HepG2 (cell line): ENCODE data around the gene FGFR3. TPM values are rescaled to one million over a fixed set of nuclear protein-coding genes. Genes with fewer than 3 reads are reported as not detected.

Experiments
- CENPT ChIP-seq: sonication (generic); formaldehyde crosslinking; IDR thresholded peaks from 2 replicates; pipeline ENCODE4 v1.8.0; 2022; ENCODE audit warnings: low read depth, mild to moderate bottlenecking, moderate library complexity, missing genetic modification reagents
- CENPX ChIP-seq: sonication (generic); formaldehyde crosslinking; IDR thresholded peaks from 2 replicates; pipeline ENCODE4 v1.9.0; 2021; ENCODE audit warnings: mild to moderate bottlenecking, missing genetic modification reagents, moderate library complexity
- HOXD1 ChIP-seq: sonication (generic); formaldehyde crosslinking; IDR thresholded peaks from 2 replicates; pipeline ENCODE4 v1.5.0; 2020; ENCODE audit warnings: missing genetic modification reagents
- POLR2AphosphoS5 ChIP-seq: IDR thresholded peaks from 2 replicates; pipeline ENCODE4 v1.6.1; 2012; ENCODE audit warnings: low read depth, low read length
- POLR2G ChIP-seq: fragments of 200-400 bp; formaldehyde crosslinking; IDR thresholded peaks from 2 replicates; pipeline ENCODE4 v1.6.1; 2018; ENCODE audit warnings: mild to moderate bottlenecking, low read depth, low read length, moderate library complexity
- RFXAP ChIP-seq: sonication (generic); formaldehyde crosslinking; IDR thresholded peaks from 2 replicates; pipeline ENCODE4 v1.4.0; 2020; ENCODE audit warnings: missing genetic modification reagents, borderline replicate concordance
- RXRA ChIP-seq: sonication (generic); formaldehyde crosslinking; IDR thresholded peaks from 2 replicates; pipeline ENCODE4 v1.5.1; 2020; ENCODE audit warnings: missing genetic modification reagents
- SAP130 ChIP-seq: IDR thresholded peaks from 2 replicates; pipeline ENCODE4 v1.6.1; 2016; ENCODE audit warnings: low read depth
- SP4 ChIP-seq: sonication (generic); formaldehyde crosslinking; IDR thresholded peaks from 2 replicates; pipeline ENCODE4 v1.8.1; 2023; ENCODE audit warnings: mild to moderate bottlenecking, missing genetic modification reagents
- STAG1 ChIP-seq: sonication (generic); formaldehyde crosslinking; IDR thresholded peaks from 2 replicates; pipeline ENCODE4 v1.4.0; 2020; ENCODE audit warnings: missing genetic modification reagents
- TEAD2 ChIP-seq: sonication (generic); formaldehyde crosslinking; IDR thresholded peaks from 2 replicates; pipeline ENCODE4 v1.9.0; 2021; ENCODE audit warnings: missing genetic modification reagents
- TEAD3 ChIP-seq: optimal IDR thresholded peaks from 2 replicates; pipeline ENCODE3; 2016; ENCODE audit warnings: borderline replicate concordance
- ZFP90 ChIP-seq: sonication (generic); formaldehyde crosslinking; IDR thresholded peaks from 2 replicates; pipeline ENCODE4 v1.8.0; 2022; ENCODE audit warnings: missing genetic modification reagents, mild to moderate bottlenecking, inconsistent platforms, borderline replicate concordance
- ZFY ChIP-seq: sonication (generic); formaldehyde crosslinking; IDR thresholded peaks from 2 replicates; pipeline ENCODE4 v1.4.0; 2020; ENCODE audit warnings: missing genetic modification reagents
- ZGPAT ChIP-seq: IDR thresholded peaks from 2 replicates; pipeline ENCODE4 v1.6.1; 2016; ENCODE audit warnings: mild to moderate bottlenecking
- ZNF121 ChIP-seq: sonication (generic); formaldehyde crosslinking; IDR thresholded peaks from 2 replicates; pipeline ENCODE4 v1.5.0; 2020; ENCODE audit warnings: mild to moderate bottlenecking, missing genetic modification reagents
- ZNF224 ChIP-seq: sonication (generic); formaldehyde crosslinking; IDR thresholded peaks from 2 replicates; pipeline ENCODE4 v1.5.0; 2020; ENCODE audit warnings: mild to moderate bottlenecking, missing genetic modification reagents
- ZNF451 ChIP-seq: sonication (generic); formaldehyde crosslinking; IDR thresholded peaks from 2 replicates; pipeline ENCODE4 v1.5.0; 2020; ENCODE audit warnings: mild to moderate bottlenecking, missing genetic modification reagents
- ZNF607 ChIP-seq: sonication (generic); formaldehyde crosslinking; IDR thresholded peaks from 2 replicates; pipeline ENCODE4 v1.5.1; 2020; ENCODE audit warnings: missing genetic modification reagents, mild to moderate bottlenecking, borderline replicate concordance
- ZNF724P ChIP-seq: sonication (generic); formaldehyde crosslinking; IDR thresholded peaks from 2 replicates; pipeline ENCODE4 v1.8.0; 2022; ENCODE audit warnings: missing genetic modification reagents, borderline replicate concordance
- polyA plus RNA-seq, 8 experiments: library from polyadenylated mRNA; depleted of rRNA in 3 of 8; stranded (reverse) in 7 of 8; unstranded in 1 of 8; fragments of >200 nt; fragmentation: Illumina TruSeq in 4 of 8; extraction: Trizol in 4 of 8; gene quantifications; 2 replicates each; pipeline versions ENCODE4 v1.2.1 to v1.2.3, GENCODE V29; 2011 to 2016; ENCODE audit warnings: low read depth in 4 of 8, missing spikeins in 1 of 8, mixed read lengths in 1 of 8; ENCODE audit not compliant: insufficient read depth in 1 of 8
- total RNA-seq, 5 experiments: library from RNA; depleted of rRNA; stranded (reverse); fragments of >200 nt; fragmentation: Illumina TruSeq; extraction: Trizol; gene quantifications; 2 replicates each; pipeline ENCODE4 v1.2.3, GENCODE V29; 2016; ENCODE audit warnings: low read depth in 1 of 5
- TF ChIP-seq, protein P1 (sequence below): sonication (generic); formaldehyde crosslinking; IDR thresholded peaks from 2 replicates; pipeline ENCODE4 v1.5.0; 2020; ENCODE audit warnings: missing genetic modification reagents
- TF ChIP-seq, protein P2 (sequence below): sonication (generic); formaldehyde crosslinking; IDR thresholded peaks from 2 replicates; pipeline ENCODE4 v1.5.1; 2020; ENCODE audit warnings: mild to moderate bottlenecking, missing genetic modification reagents, moderate library complexity
- TF ChIP-seq, protein P3 (sequence below): IDR thresholded peaks from 2 replicates; pipeline ENCODE4 v1.6.1; 2016; ENCODE audit warnings: missing compliant biosample characterization, missing genetic modification reagents, borderline replicate concordance

The FGFR3 gene
- total and polyA plus RNA-seq, 2 of the 13 experiments (the other 11 are each of a cell fraction or from before 2014, with no cell fraction given) = 103 to 109 TPM

- TF ChIP-seq STAG1 (CRISPR knock-in tag) = no peak
- 0 out of 2 replicates have a peak, but pooled peaks have one; percentile 7 for TF ChIP-seq ZNF121
- 0 out of 2 replicates have a peak, but pooled peaks have one; percentile 50 for TF ChIP-seq HOXD1
- TF ChIP-seq, protein P1, sequence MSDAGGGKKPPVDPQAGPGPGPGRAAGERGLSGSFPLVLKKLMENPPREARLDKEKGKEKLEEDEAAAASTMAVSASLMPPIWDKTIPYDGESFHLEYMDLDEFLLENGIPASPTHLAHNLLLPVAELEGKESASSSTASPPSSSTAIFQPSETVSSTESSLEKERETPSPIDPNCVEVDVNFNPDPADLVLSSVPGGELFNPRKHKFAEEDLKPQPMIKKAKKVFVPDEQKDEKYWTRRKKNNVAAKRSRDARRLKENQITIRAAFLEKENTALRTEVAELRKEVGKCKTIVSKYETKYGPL (CRISPR knock-in tag) = no peak
- TF ChIP-seq, protein P2, sequence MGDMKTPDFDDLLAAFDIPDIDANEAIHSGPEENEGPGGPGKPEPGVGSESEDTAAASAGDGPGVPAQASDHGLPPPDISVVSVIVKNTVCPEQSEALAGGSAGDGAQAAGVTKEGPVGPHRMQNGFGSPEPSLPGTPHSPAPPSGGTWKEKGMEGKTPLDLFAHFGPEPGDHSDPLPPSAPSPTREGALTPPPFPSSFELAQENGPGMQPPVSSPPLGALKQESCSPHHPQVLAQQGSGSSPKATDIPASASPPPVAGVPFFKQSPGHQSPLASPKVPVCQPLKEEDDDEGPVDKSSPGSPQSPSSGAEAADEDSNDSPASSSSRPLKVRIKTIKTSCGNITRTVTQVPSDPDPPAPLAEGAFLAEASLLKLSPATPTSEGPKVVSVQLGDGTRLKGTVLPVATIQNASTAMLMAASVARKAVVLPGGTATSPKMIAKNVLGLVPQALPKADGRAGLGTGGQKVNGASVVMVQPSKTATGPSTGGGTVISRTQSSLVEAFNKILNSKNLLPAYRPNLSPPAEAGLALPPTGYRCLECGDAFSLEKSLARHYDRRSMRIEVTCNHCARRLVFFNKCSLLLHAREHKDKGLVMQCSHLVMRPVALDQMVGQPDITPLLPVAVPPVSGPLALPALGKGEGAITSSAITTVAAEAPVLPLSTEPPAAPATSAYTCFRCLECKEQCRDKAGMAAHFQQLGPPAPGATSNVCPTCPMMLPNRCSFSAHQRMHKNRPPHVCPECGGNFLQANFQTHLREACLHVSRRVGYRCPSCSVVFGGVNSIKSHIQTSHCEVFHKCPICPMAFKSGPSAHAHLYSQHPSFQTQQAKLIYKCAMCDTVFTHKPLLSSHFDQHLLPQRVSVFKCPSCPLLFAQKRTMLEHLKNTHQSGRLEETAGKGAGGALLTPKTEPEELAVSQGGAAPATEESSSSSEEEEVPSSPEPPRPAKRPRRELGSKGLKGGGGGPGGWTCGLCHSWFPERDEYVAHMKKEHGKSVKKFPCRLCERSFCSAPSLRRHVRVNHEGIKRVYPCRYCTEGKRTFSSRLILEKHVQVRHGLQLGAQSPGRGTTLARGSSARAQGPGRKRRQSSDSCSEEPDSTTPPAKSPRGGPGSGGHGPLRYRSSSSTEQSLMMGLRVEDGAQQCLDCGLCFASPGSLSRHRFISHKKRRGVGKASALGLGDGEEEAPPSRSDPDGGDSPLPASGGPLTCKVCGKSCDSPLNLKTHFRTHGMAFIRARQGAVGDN (CRISPR knock-in tag) = peak; percentile 86
- peak; percentile 52; the same call in 1 of the 2 replicates for TF ChIP-seq ZGPAT
- TF ChIP-seq, protein P3, sequence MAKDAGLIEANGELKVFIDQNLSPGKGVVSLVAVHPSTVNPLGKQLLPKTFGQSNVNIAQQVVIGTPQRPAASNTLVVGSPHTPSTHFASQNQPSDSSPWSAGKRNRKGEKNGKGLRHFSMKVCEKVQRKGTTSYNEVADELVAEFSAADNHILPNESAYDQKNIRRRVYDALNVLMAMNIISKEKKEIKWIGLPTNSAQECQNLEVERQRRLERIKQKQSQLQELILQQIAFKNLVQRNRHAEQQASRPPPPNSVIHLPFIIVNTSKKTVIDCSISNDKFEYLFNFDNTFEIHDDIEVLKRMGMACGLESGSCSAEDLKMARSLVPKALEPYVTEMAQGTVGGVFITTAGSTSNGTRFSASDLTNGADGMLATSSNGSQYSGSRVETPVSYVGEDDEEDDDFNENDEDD (CRISPR knock-in tag) = peak; percentile 70; the same call in 1 of the 2 replicates
- peak; percentile 33 for TF ChIP-seq SAP130 (CRISPR knock-in tag)
- TF ChIP-seq TEAD3 (CRISPR knock-in tag) = peak; percentile 67
- TF ChIP-seq CENPX (CRISPR knock-in tag) = no peak
- no peak for TF ChIP-seq CENPT (CRISPR knock-in tag)
- TF ChIP-seq ZNF607 = peak; percentile 41; the same call in 1 of the 2 replicates
- no peak for TF ChIP-seq TEAD2 (CRISPR knock-in tag)
- no peak; the same call in 1 of the 2 replicates for TF ChIP-seq ZNF724P
- TF ChIP-seq ZNF224 (CRISPR knock-in tag) = 0 out of 2 replicates have a peak, but pooled peaks have one; percentile 60
- peak; percentile 84 for TF ChIP-seq ZFY (CRISPR knock-in tag)
- TF ChIP-seq SP4 = peak; percentile 73; the same call in 1 of the 2 replicates
- TF ChIP-seq RXRA = 0 out of 2 replicates have a peak, but pooled peaks have one; percentile 54
- no peak for TF ChIP-seq RFXAP (CRISPR knock-in tag)
- TF ChIP-seq ZNF451 (CRISPR knock-in tag) = 0 out of 2 replicates have a peak, but pooled peaks have one; percentile 37
- peak; percentile 45; the same call in 1 of the 2 replicates for TF ChIP-seq ZFP90 (CRISPR knock-in tag)
- TF ChIP-seq POLR2G = peak; percentile 87
- peak; percentile 66; the same call in 1 of the 2 replicates for TF ChIP-seq POLR2AphosphoS5
Measured at GRCh38 chr4:1792832-1793495, at the start of gene FGFR3 (continued).
